Uterus (tissue), 2 donors: ENCODE data around the gene RAD50.

ENCODE experiments used
- CTCF ChIP-seq, 4 experiments: fragments of 200-600 bp in 2 of 4; fragments of 450-650 bp in 2 of 4; sonication (generic) in 2 of 4; IDR thresholded peaks; one replicate each; pipeline ENCODE4 v1.5.1; 2016 to 2019; ENCODE audit warnings: antibody characterized with exemption in 4 of 4, mild to moderate bottlenecking in 2 of 4, moderate library complexity in 1 of 4
- POLR2A ChIP-seq, 2 donors: fragments of 450-650 bp; IDR thresholded peaks; one replicate each; pipeline ENCODE4 v1.6.1; 2016; ENCODE audit warnings: antibody characterized with exemption in 2 of 2, mild to moderate bottlenecking in 1 of 2, moderate library complexity in 1 of 2

DNA sequence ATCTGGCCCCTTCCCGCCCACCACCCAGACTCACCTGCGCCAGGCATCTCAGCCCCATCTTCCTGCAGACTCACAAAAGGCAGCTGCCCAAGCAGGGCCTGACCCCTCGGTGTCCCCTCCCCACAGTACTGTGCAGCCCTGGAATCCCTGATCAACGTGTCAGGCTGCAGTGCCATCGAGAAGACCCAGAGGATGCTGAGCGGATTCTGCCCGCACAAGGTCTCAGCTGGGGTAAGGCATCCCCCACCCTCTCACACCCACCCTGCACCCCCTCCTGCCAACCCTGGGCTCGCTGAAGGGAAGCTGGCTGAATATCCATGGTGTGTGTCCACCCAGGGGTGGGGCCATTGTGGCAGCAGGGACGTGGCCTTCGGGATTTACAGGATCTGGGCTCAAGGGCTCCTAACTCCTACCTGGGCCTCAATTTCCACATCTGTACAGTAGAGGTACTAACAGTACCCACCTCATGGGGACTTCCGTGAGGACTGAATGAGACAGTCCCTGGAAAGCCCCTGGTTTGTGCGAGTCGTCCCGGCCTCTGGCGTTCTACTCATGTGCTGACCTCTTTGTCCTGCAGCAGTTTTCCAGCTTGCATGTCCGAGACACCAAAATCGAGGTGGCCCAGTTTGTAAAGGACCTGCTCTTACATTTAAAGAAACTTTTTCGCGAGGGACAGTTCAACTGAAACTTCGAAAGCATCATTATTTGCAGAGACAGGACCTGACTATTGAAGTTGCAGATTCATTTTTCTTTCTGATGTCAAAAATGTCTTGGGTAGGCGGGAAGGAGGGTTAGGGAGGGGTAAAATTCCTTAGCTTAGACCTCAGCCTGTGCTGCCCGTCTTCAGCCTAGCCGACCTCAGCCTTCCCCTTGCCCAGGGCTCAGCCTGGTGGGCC, 103.1 kb downstream of the RAD50 start:
- TF ChIP-seq POLR2A (IDR thresholded peaks at IDR 0.05): no peak
- no peak for TF ChIP-seq CTCF (IDR thresholded peaks at IDR 0.05)
